Measurements from ENCODE around the gene ZNF609. TPM values are rescaled to one million over a fixed set of nuclear protein-coding genes. Genes with fewer than 3 reads are reported as not detected.
A peak's percentile ranks its signal among the peaks of the same experiment; 100 is the strongest.

The ZNF609 gene
- total and polyA plus RNA-seq, 8 donors, result 4.2 to 25.2 (median 13.1) TPM

DNA sequence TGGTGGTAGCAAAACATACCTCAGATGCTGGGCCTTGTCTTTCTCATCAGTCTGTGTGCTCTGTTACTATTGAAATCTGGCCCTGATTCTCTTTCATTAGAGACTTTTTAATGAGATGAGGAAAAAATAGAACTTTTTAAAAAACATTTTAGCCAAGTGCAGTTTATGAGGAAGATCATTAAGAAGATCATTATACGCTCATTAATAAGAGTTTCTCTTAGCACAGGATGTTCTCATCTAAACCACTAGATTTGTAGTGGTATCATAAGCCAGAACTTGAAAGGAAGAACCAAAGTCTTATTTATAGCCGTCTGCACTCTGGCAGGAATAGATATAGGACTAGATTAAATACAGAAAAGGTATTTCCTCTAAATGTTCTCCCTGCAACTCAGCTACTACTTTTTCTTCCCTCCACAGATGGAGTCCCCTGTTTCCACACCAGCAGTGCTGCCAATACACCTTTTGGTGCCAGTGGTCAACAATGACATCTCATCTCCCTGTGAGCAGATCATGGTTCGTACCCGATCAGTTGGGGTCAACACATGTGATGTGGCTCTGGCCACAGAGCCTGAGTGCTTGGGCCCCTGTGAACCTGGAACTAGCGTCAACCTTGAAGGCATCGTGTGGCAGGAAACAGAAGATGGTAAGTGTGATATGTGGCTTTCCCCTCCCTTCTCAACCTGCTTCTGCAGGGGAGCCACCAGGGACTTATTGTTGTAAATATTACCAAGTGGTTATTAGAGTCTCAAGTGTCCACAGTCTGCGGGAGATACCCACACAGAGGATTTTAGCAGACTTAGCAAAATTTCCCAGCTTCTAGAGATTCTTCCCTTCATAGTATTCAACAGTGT lies 162.3 kb downstream of the ZNF609 start:
- no peaks in the 10 kb centered on the region for H3K27me3 ChIP-seq
- intact Hi-C loops (cut with DNase I), result no loop called here
- DNase-seq (no peak), ATAC-seq (peak in 1 of 4 donors; percentile 20), FAIRE-seq (no peak)
- no peak overlapping the region for H3K27ac ChIP-seq
- H3K36me3 ChIP-seq, result no peaks in the 10 kb centered on the region
- peaks cover 4 to 10% (median 6%) of the 10 kb centered on the region in 3 donors for H3K4me1 ChIP-seq
- TF ChIP-seq, protein P1, sequence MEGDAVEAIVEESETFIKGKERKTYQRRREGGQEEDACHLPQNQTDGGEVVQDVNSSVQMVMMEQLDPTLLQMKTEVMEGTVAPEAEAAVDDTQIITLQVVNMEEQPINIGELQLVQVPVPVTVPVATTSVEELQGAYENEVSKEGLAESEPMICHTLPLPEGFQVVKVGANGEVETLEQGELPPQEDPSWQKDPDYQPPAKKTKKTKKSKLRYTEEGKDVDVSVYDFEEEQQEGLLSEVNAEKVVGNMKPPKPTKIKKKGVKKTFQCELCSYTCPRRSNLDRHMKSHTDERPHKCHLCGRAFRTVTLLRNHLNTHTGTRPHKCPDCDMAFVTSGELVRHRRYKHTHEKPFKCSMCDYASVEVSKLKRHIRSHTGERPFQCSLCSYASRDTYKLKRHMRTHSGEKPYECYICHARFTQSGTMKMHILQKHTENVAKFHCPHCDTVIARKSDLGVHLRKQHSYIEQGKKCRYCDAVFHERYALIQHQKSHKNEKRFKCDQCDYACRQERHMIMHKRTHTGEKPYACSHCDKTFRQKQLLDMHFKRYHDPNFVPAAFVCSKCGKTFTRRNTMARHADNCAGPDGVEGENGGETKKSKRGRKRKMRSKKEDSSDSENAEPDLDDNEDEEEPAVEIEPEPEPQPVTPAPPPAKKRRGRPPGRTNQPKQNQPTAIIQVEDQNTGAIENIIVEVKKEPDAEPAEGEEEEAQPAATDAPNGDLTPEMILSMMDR (IDR thresholded peaks at IDR 0.05), result no peak
- no peak overlapping the region for H3K4me3 ChIP-seq
- no peaks in the 10 kb centered on the region for H3K9me3 ChIP-seq
- WGBS, 2 donors, result 80 to 89% methylated on average over 7 of the region's 7 CpGs

DNA sequence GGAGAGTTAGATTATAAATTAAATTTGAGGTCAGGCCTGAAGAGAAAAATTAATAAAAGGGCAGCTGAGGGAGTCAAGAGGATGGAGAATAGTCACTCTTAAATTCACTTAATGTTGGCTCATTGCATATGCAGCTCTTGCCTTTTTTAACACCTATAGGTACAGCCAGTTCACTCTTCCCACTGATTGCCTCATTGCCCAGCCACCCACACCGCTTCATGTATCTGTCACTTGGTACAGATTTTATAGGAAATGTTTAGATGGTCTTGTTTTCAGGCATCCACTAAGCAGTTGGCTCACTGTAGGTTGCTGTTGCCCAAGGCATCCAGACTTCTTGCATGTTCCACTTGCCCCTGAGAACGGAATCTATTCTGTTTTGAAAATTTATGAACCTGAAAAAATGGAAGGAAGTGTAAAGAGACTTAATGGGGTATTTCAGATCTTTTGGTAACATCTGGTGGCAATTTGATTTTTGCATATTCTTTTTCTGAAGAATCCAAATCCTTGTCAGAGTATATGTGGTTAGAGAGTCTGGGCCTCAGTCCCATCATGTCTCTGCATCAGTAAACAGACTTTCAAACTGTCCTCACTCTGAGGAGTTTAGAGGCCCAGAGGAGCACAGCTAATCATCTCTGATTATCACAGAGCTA lies 163.1 kb downstream of the ZNF609 start:
- intact Hi-C loops (cut with DNase I), result no loop called here
- no peaks in the 10 kb centered on the region for H3K36me3 ChIP-seq
- H3K4me3 ChIP-seq, result no peak overlapping the region
- H3K27me3 ChIP-seq, result no peaks in the 10 kb centered on the region
- no peaks in the 10 kb centered on the region for H3K9me3 ChIP-seq
- ATAC-seq (no peak), DNase-seq (no peak), FAIRE-seq (no peak)
- TF ChIP-seq, protein P1 (IDR thresholded peaks at IDR 0.05), result no peak
- WGBS, 2 donors, result 91 to 94% methylated on average over 2 of the region's 2 CpGs
- no peak overlapping the region for H3K27ac ChIP-seq
- peaks cover 4 to 10% (median 6%) of the 10 kb centered on the region in 3 donors for H3K4me1 ChIP-seq

DNA sequence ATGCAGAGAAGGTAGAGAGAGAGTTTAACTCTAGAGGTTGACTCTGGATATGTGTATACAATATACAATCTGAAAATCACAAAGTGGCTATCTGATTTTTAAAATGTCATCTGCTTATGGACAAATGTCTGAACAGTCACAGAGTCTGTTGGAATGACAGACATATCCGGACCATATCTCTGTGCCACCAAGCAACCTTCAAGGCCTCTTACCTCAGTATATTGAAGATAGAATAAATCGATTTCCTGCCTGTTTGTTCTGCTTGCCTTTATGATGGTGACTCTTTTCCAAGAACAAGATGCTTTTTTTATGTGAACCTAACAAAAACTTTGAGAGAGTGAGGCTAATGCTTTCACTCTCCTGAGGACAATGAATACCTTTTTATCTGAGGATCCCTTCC lies 163.9 kb downstream of the ZNF609 start:
- Histone ChIP-seq H3K9me3 (no peaks in the 10 kb centered on the region), H3K27me3 (no peaks in the 10 kb centered on the region), H3K27ac (no peak overlapping the region), H3K36me3 (no peaks in the 10 kb centered on the region), H3K4me3 (no peak overlapping the region), H3K4me1 (peaks cover 6 to 13% (median 7%) of the 10 kb centered on the region in 3 donors)
- TF ChIP-seq, protein P1 (IDR thresholded peaks at IDR 0.05), result no peak
- WGBS, 2 donors, result 16 to 22% methylated on average over 2 of the region's 2 CpGs
- peak in 1 of 4 donors; percentile 51 for ATAC-seq
- FAIRE-seq, result no peak
- no peak for DNase-seq
- intact Hi-C loops (cut with DNase I), result no loop called here

DNA sequence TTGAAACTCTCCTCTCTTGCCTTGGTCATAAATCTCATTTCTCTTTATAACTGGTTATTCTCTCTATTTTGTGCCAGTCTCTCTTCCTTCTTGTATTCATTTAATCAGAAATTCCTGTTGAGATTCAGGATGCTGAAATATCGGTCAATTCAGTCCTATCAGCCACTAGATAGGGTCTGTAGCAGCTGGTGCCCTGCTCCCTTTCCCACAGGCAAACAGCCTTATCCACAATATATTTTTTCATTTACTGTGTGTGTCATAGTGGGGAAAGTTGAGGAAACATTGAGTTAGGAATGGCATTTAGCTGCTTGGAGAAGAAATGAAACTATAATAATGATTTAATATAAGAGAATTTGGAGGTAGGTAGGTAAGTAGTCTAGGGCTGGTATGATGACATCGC lies 168.7 kb downstream of the ZNF609 start:
- peak; percentile 52 to 72 (median 64) for ATAC-seq
- Histone ChIP-seq H3K4me3 (no peak overlapping the region), H3K27ac (no peak overlapping the region), H3K36me3 (no peaks in the 10 kb centered on the region), H3K4me1 (peaks cover 4 to 18% (median 7%) of the 10 kb centered on the region in 3 donors), H3K27me3 (no peaks in the 10 kb centered on the region), H3K9me3 (no peaks in the 10 kb centered on the region)
- FAIRE-seq, result no peak
- peak in 1 of 6 donors; percentile 26 for DNase-seq
- TF ChIP-seq, protein P1 (IDR thresholded peaks at IDR 0.05), result no peak
- WGBS, 2 donors, result 65 to 74% methylated on average over 2 of the region's 2 CpGs
- intact Hi-C loops (cut with DNase I), result no loop called here

Measured in pancreas (tissue), 10 donors.